CD4-positive, alpha-beta T cell treated with Interleukin-12 subunit alpha and Interleukin-12 subunit beta, for 1 hour (primary cell): ENCODE measurements around the gene GDI1.
A peak's percentile ranks its signal among the peaks of the same experiment; 100 is the strongest.

Experiments used
- DNase-seq: peaks from one replicate; pipeline ENCODE4 v3.0.0-alpha.2; 2020

GDI1 gene

DNA sequence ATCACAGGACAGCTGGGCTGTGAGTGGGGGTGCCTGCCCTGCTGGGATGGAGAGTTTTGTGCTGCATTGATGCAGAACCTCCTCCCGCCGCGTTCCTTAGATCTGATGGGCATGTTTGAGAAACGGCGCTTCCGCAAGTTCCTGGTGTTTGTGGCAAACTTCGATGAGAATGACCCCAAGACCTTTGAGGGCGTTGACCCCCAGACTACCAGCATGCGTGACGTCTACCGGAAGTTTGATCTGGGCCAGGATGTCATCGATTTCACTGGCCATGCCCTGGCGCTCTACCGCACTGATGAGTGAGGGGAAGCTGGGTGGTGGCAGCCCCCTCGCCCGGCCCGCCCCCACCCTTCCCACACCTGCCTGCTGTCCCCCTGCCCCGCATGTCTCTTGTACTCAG lies 2.9 kb downstream of the GDI1 start:
- no peak for DNase-seq

DNA sequence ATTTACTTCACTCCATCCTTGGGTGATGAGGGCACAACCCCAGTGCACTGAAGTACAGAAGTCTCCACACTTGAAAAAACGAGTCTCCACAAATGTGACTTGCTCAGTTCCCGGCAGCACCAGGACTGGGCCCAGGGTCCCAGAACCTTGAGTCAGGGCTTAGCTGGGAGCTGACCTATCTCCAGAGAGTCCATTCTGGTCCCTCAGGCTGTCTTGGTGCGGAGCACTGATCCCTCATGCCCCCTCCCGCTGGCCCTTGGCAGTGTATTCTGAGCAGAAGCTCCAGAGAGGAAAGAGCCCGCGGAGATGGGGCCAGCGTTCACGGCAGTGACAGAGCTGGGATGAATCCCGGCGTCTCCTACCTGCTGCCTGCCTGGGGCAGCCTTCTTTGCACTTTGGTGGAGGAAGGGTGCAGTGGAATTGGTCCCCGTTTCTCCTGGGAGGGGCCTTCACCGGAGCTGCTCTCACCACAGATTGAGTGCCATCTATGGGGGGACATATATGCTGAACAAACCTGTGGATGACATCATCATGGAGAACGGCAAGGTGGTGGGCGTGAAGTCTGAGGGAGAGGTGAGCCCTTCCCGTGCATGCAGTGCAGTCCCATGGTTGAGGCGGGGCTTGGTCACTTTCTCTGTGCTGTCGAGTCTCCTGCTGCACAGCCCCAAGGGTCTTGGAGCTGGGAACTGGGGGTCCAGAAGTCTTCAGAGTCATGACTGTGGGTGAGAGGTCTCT lies 3.8 kb downstream of the GDI1 start:
- no peak for DNase-seq

DNA sequence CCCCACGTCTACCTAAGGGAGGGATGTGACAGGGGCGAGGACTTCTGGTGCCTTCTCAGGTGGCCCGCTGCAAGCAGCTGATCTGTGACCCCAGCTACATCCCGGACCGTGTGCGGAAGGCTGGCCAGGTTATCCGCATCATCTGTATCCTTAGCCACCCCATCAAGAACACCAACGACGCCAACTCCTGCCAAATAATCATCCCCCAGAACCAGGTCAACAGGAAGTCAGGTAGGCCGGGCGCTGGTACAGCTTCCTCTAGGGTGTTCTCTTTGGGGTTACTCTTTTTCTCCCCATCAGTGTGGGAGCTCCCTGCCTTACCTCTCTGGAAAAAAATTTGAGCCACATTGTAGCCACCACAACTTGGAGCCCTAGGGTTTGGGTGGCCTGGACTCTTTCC lies 4.6 kb downstream of the GDI1 start:
- peak; percentile 27 for DNase-seq

DNA sequence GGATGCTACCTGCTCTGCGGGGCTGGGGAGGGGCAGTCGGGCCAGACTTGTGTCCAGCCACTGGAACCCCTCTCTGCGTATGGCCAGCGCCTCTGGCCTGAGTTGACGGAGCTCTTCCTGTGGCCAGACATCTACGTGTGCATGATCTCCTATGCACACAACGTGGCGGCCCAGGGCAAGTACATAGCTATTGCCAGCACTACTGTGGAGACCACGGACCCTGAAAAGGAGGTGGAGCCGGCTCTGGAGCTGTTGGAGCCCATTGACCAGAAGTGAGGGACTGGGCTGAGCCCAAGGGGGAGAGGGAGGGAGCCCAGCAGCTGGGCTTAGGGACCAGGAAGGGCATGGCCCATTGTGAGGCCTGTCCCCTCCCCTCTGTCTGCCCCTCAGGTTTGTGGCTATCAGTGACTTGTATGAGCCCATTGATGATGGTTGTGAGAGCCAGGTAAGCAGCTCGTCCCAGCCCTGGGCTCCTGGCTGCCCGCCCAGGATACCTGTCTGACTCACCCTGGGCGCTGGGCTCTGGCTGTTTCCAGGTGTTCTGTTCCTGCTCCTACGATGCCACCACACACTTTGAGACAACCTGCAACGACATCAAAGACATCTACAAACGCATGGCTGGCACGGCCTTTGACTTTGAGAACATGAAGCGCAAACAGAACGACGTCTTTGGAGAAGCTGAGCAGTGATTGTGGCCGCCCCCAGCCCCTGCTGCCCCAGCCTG lies 5.2 kb downstream of the GDI1 start:
- no peak for DNase-seq

DNA sequence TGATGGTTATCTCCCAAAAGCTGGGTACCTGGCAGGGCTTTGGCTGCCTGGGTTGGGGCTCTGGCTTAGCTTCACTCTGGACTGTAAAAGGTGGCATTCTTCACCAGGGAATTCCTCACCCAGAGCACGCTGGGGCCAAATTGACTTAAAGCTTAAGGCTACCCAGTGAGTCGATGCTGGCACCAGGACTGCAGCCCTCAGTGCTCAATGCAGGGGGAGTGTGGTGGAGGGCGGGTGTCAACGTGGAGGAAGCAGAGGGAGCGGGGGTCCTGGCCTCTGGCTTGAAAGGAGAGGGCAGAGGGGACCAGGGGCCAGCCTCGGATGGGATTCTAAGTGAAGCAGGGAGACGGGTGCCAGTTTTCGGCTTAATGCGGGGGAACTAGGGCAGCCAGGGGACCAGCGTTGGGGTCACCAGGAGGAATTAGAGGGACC lies 6.5 kb downstream of the GDI1 start:
- DNase-seq = no peak

DNA sequence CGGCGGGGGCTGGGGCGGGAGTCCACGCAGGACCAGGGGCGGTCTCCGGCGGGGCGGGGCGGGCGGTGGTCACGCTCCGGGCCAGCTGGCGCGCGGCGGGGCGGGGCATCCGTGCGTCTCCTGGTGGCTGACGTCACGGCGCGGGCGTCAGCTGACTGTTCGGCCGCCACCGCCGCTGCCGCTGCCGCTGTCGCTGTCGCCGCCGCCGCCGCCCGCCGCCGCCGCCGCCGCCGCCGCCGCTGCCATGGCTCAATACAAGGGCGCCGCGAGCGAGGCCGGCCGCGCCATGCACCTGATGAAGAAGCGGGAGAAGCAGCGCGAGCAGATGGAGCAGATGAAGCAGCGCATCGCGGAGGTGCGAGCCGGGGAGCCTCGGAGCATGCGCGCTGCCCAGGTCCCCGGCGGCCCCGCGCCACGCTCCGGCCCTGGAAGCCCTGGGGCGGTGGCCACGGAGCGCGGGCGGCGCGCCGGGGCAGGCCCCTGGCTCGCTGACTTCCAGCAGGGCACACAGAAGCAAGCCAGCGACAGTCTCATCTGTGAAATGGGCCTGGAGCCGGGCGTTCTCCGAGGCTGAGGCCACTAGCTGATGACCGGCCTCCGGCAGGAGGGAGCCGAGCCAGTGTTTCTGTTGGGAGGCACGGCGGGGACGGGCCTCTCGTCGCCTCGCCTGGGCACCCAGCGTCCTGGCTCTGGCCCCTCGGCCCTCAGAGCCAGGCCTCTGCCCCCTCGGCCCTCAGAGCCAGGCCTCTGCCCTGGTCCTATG lies 7.2 kb downstream of the GDI1 start, which contains the start of gene FAM50A:
Gene FAM50A (plus strand): TSS at position 150 of the 763 bp plus-strand sequence. CDS start 95 bp downstream, at position 245.
- DNase-seq = peak; percentile 77

DNA sequence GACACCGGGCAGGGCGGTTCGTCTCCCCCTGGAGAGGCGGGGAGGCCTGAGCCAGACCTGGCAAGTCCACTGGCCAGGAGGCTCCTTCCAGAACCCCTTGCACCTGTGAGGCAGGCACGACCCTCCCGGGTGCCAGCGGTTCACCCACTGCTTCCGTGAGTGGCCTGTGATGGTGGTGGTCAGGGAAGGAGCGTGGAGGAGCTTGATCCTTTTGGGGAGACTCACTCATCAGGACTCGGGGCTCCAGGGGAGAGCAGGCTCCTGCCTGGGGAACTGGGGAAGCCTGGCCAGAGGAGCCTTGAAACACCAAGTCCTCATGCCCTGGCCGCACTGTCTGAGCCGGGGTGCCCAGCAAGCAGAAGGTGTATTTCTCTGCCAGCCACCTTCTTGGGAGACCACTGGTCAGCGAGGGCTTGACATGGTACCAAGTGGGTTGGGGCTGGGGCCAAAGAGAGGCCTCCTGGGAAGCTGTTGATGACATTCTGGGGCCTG lies 7.8 kb downstream of the GDI1 start:
- no peak for DNase-seq

DNA sequence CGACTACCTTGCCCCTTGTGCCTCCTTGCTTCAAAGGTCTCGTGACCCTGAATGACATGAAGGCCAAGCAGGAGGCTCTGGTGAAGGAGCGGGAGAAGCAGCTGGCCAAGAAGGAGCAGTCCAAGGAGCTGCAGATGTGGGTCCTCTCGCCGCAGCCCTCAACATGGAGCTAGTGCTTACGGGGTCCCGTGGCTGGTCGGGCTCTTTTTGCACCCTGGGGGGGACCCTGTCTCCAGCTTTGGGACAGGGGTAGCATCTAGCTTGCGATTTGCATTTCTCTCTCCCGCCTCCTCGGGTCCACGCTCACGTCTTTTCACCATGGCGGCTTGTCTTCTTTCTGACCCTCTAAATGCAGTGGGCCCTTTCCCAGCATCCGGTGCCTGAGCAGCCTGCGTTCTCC lies 8.8 kb downstream of the GDI1 start:
- no peak for DNase-seq

DNA sequence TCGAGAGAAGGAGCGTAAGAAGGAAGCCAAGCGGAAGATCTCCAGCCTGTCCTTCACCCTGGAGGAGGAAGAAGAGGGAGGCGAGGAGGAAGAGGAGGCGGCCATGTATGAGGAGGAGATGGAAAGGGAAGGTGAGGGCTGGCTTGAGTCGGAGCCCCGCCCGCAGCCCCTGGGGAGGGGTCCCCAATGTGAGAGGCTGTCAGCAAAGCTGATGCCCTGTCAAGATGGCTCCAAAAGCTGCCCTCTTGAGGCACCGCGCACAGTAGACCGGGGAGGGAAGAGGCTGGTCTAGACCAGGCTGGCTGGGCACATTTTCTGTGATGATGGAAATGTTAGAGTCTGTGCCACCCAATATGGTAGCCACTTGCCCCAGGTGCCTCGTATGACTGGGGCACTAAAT lies 9.5 kb downstream of the GDI1 start:
- no peak for DNase-seq

DNA sequence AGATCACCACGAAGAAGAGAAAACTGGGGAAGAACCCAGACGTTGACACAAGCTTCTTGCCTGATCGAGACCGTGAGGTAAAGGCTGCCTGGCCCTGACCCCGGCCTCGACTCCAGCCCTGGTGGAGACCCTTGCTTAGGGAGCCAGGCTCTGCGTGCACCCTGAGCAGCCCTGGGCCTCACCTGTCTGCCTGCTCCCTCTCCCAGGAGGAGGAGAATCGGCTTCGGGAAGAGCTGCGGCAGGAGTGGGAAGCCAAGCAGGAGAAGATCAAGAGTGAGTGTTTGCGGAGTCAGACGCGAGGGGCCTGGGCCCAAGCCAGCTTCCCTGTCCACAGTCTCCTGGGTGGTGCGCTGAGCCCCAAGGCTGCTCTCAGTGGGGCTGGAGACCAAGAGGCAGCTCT lies 11.5 kb downstream of the GDI1 start:
- DNase-seq = no peak

DNA sequence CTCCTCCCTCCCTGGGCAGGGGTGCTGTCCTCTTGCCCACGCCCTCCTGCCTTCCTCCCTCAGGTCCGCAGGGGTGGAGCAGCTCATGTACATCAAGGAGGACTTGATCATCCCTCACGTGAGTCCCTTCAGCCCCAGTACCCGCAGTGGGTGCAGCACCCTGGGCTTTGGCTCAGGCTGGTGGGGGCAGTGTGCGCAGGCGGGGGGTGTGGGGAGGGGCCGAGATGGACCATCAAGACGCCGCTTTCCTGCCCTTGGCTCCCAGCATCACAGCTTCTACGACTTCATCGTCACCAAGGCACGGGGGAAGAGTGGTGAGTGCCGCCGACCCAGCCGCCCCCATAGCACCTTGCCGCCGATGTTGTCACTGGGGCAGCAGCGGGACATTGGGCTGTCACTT lies 12.7 kb downstream of the GDI1 start:
- DNase-seq = no peak

DNA sequence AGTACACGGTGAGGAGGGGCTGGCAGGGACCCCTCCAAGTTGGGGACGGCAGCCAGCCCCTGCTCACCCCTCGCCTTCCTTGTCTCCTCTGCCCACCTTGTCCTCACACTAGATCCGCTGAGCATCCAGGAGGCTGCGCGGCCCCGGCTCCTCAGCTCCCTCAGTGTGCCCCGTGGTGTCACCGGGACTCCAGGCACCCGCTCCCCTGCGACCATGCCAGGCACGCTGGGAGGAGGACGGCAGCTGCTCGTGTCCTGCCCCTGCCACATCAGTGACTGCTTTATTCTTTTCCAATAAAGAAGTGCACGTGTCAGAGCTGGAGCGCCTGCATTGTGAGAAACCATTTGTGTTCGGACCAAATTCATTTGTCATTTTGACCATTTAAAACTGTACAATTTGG lies 13.4 kb downstream of the GDI1 start:
- no peak for DNase-seq

DNA sequence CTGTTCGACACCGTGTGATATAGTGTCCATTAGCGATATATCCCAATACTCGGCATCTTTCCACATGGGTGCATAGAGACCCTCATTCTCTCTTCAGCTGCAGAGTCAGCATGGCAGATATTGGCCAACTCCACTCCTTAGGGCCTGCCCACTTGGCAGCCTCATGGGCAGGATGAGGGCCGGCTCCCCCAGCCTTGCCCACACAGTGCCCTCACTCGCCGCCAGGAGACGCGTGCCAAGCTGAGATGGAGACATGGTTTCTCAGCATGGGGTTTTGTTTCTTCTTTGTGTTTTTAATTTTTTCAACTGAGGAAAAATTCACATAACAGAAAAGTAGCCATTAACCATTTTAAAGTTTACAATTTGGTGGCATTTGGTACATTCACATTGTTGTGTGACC lies 15.9 kb downstream of the GDI1 start:
- DNase-seq = no peak

DNA sequence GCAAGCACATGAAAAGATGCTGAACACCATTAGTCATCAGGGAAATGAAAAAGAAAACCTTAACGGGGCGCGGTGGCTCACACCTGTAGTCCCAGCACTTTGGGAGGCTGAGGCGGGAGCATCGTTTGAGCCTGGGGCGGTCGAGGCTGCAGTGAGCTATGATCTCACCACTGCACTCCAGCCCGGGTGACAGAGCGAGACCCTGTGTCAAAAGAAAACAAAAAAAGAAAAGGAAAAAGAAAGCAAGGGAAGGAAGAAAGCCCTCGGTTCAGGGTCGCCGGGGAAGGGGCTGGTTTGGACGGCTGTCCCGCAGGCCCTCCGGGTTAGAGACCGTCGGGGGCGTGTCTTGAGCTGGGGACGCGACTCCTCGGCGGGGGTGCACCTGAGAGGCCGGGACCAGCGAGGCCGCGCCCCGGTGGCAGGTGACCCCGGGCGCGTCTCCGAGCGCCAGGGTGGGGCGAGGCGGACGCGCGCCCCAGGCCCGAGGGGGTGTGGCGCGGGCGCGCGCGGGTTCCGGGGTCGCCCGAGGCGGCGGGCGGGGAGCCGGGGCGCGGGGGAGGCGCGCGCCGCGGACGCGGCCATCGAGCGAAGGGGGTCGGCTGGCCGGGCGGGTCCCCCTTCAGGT lies 20.6 kb downstream of the GDI1 start:
- DNase-seq = peak; percentile 78

DNA sequence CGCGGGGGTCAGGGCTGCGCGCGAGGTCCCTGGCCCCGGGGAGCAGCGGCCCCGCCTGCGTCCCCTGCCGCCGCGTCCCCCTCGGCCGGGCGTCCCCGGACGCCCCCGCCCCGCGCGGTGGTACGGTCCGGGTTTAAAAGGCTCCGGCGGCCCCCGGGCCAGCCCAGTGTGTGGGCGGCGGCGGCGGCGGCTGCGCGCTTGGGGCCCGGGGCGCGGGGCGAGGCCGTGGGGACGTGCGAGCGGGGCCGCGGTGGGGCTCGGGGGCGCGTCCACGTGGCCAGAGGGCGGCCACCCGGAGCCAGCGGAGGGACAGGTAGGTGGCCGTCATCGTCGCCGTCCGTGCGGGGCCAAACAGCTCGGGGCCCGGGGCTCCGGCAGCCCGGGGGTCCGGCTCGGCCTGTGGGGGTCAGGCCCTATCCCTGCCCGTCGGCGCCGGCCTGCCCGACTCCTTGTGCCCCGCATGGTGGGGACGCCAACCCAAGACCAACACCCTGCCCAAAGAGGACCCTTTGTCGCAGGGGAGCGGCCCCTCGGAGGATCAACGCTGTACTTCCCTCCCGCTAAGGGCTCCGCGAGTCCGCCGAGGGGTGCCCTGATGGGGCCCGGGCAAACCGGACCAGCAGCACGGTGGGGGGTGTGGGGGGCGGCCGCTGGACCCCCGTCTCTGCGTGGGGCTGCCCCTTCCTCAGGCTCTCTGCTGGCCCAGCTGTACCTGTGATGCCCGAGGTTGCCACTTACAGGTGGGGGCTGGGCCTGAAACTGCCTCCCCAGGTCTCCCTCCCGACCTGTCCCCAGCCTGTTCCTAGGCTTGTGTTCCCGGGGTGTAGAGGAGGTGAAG lies 21.4 kb downstream of the GDI1 start, which contains the start of gene PLXNA3:
Gene PLXNA3 (plus strand): TSS at position 166 of the 838 bp plus-strand sequence. CDS start 1,903 bp downstream, outside the sequence.
- DNase-seq = peak; percentile 79

DNA sequence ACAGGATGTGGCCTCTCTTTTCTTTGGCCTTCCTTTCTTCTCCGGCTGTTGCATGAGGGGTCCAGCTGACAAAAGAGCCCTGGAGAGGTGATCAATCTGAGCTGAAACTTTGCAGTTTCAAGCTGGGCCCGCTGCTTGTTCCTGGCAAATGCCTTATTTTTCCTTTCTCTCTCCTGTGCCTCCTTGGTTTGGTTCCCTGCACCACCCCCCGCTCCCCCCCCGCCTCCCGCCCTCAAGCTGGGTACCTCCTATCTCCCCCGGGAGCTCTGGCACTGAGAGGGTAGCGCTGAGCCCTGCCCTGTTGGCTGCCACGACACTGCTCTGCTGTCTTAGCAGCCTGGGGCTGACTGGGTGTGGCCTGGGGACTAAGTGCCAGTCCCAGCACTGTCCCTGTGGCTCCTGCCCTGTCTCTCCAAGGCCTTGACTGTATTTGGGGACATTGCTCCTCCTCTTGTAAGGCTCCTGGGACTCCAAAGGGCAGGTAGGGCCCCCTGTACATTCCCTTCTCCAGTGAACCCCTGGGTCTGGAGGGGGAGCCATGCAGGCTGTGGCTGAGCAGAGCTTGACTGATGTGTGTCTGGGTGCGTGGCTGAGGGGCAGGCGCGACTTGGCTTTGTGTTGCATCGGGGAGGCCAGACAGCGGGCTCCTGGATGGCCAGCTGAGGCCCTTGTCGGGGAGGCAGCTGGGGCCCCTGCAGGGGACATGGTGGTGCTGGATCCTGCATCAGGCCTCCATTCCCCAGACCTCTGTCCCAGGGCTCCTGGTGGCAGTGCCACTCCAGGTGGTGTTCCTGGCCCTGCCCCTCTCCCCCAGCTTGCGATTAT lies 22.2 kb downstream of the GDI1 start:
- DNase-seq = no peak

DNA sequence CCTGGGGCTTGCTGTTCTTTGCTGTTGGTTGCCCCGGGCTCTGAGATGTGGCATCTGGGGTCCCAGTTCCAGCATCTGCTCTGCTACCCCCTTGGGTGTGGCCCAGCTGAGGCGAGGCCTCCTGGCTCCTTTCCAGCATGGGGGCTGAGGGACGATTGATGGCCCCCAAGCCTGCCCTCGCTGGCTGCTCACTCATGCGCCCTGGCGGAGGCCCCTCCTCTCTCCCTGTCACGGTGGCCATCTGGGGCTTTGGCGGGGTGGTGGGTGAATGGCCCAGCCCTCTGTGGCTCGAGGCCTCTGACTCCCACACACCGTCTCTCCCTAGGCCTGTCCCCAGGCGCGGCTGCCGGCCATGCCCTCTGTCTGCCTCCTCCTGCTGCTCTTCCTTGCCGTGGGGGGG lies 22.9 kb downstream of the GDI1 start:
- DNase-seq = no peak

DNA sequence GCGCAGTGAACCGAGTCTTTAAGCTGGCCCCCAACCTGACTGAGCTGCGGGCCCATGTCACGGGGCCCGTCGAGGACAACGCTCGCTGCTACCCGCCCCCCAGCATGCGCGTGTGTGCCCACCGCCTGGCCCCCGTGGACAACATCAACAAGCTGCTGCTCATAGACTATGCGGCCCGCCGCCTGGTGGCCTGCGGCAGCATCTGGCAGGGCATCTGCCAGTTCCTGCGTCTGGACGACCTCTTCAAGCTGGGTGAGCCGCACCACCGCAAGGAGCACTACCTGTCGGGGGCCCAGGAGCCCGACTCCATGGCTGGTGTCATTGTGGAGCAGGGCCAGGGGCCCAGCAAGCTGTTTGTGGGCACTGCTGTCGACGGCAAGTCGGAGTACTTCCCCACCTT lies 23.4 kb downstream of the GDI1 start:
- DNase-seq = no peak

DNA sequence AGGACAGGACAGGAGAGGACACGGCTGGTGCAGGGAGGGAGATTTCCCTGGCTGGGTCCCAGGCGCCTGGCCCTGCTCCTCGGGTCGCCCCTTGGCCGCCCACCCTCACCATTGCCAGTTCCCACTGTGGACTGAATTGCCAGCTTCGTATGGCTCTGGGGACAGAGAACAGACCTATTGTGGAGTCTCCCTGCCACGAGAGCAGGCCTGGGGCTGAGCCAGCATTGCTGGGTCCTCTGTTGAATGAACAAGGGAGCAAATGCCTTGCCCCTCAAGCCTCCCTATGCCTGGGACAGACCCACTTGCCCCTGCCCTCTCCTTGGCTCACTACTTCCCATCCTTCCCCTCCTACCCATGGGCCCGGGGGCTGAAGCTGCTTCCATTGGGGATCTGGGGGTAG lies 25.4 kb downstream of the GDI1 start:
- no peak for DNase-seq

DNA sequence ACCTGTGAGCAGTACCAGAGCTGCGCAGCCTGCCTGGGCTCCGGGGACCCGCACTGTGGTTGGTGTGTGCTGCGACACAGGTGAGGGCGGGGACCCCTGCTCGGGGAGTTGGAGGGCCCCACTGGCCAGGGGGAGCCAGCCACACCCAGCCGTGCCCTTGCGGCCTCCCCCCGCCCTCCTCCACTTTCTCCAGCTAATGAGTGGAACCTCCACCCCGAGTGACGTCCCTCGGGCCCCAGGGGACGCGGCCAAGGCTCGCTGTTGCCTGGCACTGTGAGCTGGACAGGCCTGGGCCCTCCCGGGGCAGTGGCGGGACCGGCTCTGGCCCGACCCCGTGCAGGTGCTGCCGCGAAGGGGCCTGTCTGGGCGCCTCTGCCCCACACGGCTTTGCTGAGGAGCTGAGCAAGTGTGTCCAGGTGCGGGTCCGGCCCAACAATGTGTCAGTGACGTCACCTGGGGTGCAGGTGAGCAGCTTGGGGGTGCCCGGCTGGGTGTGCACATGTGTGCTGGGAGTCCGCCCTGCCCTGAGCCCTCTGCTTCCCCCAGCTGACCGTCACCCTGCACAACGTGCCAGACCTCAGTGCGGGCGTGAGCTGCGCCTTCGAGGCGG lies 26.8 kb downstream of the GDI1 start:
- DNase-seq = no peak
